CD4-positive, alpha-beta T cell treated with Interleukin-15 for 4 hours (primary cell): ENCODE data around the gene NUP35.
"Not testable (repeated sequence)": the region's sequence is repeated elsewhere in the genome, so short reads cannot be mapped to it uniquely, and the experiment has no call there.

ENCODE experiments used
- DNase-seq: peaks from one replicate; pipeline ENCODE4 v3.0.0-alpha.2; 2020; ENCODE audit warnings: low spot score

Gene NUP35

DNA sequence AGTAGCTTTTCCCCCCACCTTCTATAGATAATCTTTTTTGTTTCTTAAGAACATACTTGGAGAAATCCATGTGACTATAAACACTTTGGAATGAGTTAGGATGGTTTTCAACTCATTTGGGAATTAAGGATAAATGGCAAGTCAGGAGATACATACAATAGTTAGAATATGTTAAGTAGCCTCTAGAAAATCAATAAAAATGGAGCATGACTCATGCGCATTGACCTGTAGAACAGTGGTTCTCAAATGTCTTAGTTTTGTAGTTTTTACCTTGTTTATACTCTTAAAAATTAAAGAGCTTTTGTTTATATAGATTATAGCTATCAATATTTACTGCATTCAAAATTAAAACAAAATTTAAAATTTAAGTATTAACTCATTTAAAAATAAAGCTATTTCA is 24.7 kb downstream of the NUP35 start:
- no peak for DNase-seq

DNA sequence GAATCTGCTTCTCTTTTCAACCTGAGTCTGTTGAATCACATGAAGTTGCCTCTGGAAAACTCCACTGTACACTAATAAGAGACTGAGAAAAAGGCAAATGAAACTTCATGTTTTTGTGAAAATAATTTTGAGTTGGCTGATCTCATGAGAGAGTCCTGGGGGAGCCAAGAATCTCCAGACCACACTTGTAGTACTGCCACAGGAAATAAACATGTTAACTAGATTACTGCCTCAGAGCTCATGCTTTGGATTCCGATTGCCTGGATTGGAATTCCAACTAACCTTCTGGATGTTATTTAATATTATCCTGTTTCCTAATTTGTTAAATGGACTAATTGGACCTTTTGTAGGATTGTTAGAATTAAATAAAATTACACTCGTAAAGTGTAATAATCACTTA is 25.2 kb downstream of the NUP35 start:
- no peak for DNase-seq

DNA sequence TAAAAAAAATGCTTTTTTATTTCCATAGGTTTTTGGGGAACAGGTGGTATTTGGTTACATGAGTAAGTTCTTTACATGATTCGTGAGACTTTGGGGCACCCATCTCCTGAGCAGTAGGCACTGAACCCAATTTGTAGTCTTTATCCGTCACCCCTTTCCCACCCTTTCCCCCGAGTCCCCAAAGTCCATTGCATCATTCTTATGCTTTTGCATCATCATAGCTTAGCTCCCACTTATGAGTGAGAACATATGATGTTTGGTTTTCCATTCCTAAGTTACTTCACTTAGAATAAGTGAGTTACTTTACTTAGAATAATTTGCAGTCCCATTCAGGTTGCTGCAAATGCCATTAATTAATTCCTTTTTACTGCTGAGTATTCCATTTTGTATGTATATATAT is 28.0 kb downstream of the NUP35 start:
- not testable (repeated sequence) for DNase-seq

DNA sequence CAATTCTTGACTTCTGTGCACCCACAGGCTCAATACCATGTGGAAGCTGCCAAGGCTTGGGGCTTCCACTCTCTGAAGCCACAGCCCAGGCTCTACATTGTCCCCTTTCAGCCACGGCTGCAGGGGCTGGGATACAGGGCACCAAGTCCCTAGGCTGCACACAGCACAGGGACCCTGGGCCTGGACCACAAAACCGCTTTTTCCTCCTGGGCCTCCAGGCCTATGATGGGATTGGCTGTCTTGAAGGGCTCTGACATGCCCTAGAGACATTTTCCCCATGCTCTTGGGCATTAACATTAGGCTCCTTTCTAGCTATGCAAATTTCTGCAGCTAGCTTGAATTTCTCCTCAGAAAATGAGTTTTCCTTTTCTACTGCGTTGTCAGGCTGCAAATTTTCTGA is 29.7 kb downstream of the NUP35 start:
- no peak for DNase-seq

DNA sequence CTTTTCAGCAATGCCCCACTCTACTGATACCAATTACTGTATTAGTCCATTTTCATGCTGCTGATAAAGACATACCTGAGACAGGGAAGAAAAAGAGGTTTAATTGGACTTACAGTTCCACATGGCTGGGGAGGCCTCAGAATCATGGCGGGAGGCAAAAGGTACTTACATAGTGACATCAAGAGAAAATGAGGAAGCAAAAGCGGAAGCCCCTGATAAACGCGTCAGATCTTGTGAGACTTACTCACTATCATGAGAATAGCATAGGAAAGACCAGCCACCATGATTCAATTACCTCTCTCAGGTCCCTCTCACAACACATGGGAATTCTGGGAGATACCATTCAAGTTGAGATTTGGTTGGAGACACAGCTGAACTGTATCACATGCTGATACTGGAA is 30.5 kb downstream of the NUP35 start:
- not testable (repeated sequence) for DNase-seq

DNA sequence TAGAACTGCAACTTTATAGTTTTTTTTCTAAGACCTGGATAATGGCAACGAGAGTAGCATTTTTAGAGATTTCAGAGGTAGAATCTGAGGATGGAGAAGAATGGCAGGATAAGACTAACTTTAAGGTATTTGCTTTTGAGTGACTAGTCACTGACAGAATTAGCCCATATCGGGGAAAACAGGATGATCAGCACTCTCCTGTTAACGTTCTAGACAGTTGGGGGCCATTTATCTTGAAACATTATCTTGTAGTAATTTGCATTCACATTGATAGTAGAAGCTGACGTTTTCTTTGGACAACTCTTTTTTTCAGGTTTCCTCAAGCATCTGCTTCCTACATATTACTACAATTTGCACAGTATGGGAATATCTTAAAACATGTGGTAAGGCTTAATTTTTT is 32.9 kb downstream of the NUP35 start:
- DNase-seq = no peak

DNA sequence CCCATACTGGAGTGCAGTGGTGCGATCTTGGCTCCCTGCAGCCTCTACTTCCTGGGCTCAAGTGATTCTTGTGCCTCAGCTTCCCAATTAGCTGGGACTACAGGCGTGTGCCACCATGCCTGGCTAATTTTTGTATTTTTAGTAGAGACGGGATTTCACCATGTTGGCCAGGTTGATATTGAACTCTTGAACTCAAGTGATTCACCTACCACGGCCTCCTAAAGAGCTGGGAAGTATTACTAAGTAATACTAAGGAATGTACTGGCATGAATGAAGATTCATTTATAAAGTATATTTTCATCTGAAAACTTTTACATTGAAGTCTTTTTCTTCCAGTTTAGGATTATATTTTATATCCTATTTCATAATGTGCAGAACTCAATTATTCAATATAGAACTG is 38.1 kb downstream of the NUP35 start:
- DNase-seq = no peak

DNA sequence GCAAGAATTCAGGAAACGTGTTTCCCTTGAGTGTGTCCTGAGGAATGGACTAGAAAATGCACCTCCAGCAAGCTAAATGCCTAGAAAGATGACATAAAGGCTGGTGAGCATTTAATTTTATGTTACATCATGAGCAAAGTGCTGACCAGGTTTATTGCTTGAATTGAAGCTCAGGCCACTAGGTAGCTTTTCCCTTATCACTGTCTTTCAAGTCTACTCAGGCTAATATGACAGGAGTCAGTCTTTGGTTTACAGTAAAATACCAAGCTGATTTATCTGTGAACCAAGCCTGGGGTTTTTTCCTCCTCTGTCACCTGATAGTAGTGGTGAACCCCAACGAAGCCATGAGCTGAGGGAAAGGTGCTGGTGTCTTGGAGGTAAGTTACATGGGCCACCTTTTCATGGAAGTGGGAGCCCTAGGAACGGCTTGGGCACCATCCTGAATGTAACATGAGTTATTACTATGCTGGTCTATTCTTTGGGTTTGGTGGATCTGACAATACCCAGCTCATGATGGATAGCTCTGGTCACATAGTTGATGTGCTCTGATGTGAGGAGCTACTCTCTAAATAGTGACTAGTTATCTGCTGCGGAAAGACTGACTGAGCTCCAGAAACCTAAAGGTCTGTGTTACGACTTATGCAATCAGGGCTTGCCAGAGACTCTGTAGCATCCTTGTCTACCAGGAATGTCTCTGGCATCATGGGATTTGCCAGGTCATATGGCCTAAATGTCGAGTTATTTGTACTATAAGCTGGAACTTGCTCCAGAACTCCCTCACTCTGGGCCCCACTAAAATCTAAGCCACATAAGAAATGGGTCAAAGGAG is 39.8 kb downstream of the NUP35 start:
- DNase-seq = no peak

DNA sequence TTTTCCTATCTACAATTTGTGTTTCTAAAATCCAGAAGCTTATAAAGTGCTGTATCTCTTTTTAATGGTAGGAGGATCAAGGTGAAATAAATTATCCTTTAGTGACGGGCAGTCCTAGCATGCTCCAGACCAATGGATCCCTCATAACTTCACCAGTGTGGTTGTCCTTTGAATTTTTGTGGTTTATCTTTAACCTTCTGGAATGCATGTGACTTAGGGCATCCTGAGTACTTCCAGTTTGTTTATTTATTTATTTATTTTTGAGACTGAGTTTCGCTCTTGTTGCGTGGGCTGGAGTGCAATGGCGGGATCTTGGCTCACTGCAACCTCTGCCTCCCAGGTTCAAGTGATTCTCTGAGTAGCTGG is 40.4 kb downstream of the NUP35 start:
- no peak for DNase-seq

DNA sequence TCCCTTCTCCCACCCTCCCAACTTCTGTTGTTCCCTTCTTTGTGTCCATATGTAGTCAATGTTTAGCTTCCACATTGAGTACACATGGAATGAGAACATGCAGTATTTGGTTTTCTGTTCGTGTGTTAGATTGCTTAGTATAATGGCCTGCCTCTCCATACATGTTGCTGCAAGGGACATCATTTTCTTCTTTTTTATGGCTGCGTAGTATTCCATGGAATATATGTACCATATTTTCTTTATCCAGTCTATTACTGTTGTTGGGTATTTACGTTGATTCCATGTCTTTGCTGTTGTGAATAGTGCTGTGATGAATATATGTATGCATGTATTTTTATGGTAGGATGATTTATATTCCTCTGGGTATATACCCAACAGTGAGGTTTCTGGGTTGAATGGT is 42.0 kb downstream of the NUP35 start:
- DNase-seq = no peak

DNA sequence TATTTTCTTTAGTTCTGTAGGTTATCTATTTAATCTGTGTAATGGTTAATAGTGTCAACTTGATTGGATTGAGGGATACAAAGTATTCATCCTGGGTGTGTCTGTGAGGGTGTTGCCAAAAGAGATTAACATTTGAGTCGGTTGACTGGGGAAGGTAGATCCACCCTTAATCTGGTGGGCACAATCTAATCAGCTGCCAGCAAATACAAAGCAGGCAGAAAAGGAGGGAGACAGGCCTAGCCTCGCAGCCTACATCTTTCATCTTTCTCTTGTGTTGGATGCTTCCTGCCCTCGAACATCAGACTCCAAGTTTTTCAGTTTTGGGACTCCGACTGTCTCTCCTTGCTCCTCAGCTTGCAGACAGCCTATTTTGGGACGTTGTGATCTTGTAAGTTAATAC is 42.7 kb downstream of the NUP35 start:
- not testable (repeated sequence) for DNase-seq

DNA sequence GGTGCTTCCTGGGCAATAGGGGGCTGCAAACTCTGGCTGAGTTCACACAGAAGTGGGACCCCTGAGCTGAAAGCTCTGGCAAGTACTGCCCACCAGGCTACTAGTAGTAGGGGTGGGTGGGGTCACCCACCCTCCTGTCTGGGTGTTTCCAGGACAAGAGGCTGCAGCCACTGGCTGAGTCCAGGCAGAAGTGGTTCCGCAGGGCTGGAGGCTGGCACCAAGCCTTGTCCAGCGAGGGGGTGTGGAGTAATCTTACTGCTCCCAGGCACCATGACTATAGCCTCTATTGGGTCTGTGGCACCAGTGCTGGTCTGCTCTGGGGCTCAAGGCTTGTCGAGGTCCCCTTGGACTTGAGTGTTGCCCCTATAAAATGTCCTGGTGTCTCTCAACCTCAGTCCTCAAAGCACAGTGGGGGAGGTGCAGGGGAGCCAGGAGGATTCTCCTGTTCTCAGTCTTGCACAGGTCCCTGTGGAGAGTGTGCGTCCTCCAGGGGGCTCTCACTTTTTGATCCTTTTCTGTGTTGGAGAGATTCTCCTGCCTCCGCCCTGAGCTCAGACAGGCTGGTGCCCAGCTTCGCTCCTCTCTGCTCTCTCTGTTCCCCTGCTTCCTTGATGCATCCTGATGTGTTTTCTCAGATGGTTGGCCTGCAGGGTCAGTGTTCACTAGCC is 48.1 kb downstream of the NUP35 start:
- DNase-seq = no peak

DNA sequence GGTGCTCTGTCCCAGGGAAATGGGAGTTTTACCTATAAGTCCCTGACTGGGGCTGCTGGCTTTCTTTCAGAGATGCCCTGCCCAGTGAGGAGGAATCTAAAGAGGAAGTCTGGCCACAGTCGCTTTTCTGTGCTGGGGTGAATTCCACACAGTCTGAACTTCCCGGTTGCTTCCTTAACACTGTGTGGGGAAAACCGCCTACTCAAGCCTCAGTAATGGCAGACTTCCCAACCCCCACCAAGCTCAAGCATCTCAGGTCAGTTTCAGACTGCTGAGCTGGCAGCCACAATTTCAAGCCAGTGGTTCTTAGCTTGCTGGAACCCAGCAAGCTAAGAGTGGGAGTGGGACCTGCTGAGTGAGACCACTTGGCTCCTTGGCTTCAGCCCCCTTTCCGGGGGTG is 54.9 kb downstream of the NUP35 start:
- DNase-seq = no peak

DNA sequence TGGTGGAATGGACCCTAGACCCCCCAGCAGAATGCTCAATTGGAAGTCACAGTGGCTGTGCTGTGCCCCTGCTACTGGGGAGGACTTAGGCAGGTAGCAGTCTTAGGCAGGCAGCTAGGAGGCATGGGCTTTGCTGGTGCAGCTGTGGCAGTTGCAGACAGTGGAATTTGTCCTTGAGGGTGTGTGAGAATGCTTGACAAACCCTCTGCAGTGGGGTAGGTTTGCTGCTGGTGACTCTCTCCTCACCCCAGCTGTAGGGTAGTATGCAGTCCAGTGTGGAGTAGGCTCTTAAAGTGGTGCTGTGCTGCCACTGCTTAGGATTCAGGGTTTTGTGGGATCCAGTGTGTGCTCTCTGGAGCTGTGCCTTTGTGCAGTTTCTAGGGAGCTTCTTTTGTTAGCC is 61.3 kb downstream of the NUP35 start:
- DNase-seq = no peak

DNA sequence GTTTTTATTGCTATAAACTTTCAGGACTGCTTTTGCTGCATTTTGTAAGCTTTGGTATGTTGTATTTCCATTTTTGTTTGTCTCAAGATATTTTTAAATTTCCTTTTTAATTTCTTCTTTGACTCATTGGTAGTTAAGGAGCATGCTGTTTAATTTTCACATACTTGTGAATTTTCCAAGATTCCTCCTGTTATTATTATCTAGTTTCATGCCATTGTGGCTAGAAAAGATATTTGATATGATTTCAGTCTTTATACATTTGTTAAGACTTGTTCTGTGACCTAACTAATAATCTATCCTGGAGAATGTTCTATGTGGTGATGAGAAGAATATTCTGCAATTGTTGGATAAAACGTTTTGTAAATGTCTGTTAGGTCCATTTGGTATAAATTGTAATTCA is 62.1 kb downstream of the NUP35 start:
- DNase-seq = no peak

DNA sequence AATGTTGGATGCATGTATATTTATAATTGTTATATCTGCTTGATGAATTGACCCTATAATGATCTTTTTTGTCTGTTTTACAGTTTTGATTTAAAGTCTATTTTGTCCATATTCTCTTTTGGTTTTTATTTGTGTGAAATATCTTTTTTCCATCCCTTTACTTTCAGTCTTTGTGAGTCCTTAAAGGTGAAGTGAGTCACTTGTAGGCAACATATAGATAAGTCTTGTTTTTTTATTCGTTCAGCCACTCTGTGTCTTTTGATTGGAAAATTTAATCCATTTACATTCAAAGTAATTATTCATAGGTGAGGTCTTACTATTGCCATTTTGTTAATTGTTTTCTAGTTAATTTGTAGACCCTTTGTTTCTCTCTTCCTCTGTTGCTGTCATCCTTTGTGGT is 62.5 kb downstream of the NUP35 start:
- no peak for DNase-seq

DNA sequence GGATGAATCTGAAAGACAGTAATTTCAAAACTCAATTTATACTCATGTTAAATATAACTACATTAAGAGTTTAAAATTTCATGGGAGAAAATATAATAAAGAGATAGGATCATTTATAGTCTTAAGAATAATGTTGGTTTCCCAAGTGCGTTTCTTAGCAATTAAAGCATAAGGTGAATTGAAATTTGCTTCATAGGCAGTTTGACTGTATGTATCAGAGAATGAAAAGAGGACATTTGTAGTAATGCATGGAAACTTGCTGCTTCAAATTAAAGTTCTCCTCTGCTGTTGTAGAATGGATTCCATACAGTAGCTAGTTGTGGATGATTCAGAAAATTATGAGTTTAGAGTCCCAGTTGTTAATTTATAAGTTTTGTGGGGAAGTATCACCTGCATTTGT is 68.1 kb downstream of the NUP35 start:
- DNase-seq = no peak

DNA sequence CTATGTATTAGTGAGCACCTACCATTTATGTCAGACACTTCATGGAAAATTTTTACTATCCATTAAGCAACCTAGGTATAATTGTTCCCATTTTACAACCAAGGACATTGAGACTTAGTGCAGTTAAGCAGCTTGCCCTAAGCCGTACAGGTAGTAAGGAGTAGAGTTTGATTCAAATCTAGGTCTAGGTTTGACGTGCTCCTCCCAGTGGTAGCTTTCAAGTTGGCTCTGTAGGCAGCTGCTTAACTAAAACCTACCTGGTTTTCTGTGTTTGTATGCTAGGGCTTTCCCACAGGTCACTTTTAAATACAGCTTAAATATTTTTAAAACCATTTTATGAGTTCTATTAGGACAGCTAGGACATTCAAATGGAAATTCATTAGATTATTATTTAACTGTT is 69.7 kb downstream of the NUP35 start:
- no peak for DNase-seq

DNA sequence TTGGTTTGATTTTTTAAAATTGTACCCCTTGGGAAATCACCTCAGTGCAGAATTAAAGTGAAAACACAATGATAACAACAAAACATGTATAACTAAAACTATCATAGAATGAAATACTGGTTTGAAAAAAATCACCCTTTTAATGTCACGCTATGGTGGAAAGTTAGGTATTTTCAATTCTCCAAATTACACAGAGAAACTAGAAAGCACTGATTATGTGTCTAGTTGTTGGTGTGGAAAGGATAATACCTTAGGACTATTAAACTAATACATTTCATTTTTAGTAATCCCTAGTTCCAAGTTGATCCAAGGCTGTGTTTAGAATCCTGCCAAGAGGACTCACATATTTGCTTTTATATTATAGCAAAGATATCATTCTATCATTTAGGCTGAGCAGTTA is 71.2 kb downstream of the NUP35 start:
- DNase-seq = no peak

DNA sequence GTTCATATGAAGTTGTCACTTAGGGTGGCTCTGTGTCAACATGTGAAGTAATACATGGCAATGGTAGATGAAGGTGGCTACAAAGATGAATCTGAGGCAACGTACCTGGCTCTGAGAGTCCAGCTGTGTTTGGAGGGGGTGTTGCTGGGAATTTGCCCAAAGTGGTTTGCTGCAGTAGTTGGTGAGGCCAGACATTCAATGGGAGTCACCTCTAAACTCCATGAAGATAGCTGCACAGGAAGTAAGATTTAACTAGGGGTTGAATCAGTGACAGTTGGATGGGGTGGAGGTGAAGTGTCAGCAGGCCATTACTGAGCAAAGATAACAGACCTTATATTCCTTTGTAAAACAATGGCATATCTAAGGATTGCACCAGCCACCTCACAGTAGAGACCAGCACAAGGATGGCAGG is 71.8 kb downstream of the NUP35 start:
- no peak for DNase-seq

DNA sequence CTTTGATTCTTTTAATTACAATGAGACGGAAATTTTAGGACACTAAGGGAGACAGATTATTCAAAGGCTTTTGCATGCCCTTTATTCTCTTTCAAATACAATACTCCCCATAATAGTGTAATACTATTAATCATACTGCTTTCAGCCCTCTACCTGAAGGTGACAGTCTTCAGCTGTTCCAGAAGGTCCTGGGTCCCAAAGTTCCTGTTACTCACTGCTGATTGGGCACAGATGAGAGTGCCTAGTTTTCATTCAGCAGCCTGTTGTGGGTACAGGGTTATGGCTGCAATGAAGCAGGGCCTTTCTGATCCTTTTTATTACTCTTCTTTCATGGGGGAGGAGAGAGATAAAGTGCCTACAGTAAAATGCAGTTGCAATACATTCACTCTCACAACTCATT is 80.2 kb downstream of the NUP35 start:
- DNase-seq = no peak

DNA sequence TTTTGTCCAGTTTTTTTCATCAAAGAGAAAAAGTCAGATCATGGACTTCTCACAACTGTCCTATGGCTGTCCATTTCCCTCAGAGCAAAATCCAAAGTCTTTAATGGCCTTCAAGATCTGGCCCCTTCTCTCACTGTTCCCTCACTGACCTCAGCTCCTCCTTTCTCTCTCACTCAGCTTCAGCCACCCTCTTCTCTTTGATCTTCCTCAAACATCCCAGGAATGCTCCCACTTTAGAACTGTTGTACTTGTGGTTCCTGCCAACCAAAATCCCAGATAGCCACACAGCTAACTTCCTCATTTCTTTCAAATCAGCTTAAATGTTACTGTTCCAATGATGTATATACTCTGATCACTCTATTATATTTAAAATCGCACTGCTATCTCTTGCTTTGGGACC is 82.9 kb downstream of the NUP35 start:
- no peak for DNase-seq

DNA sequence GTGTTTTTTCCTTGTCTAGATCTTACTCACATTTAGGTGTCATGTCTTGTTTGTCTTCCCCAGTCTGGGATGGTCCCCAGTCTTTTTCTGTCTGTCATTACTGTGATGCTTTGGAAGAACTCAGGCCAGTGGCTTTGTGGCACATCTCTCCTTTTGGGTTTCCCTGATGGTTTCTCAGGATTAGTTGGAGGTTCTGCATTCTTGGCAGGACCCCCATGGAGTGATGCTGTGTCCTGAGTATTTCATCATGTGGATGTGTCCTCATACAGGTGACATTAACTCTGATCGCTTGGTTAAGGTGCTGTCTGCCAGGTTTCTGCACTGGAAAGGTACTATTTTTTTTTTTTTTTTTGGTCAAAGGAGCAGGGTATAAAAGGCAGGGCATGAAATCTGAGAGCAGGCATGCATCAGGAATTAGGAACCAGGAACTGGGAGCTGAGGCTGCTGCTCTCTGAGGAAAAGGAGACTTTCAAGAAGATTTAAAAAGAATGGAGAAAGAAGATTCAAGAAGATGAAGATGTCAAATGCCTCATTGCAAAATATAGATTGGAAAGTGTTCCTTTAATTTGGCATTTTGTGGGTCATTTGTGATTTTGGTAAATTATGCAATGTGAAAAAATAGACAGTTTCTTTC is 85.3 kb downstream of the NUP35 start:
- no peak for DNase-seq
